Common myeloid progenitor, CD34-positive (primary cell): ENCODE data around the gene TM4SF4. TPM values are rescaled to one million over a fixed set of nuclear protein-coding genes. Genes with fewer than 3 reads are reported as not detected.

Source experiments
- CTCF ChIA-PET: fragments of 350-600 bp; sonication (Branson Sonifier 250); formaldehyde crosslinking; loops from one replicate; lab custom pipeline; 2021; ENCODE audit warnings: antibody characterized with exemption; lab: Charles Lee
- POLR2A ChIA-PET: fragments of 350-600 bp; sonication (Branson Sonifier 250); formaldehyde crosslinking; loops from one replicate; lab custom pipeline; 2021; ENCODE audit warnings: antibody characterized with exemption; lab: Charles Lee
- DNase-seq, 3 donors: peaks; one replicate each; pipeline versions ENCODE4 v3.0.0 to v3.0.0-alpha.2; 2013
- H3K27ac ChIP-seq, 2 experiments: 1 replicate in 1 of 2; 2 replicates in 1 of 2; pipeline ENCODE4 v1.7.0; 2013; ENCODE audit warnings: inconsistent platforms in 2 of 2, low read length in 2 of 2, mild to moderate bottlenecking in 2 of 2, low read depth in 1 of 2, moderate library complexity in 1 of 2; ENCODE audit not compliant: severe bottlenecking in 2 of 2, insufficient read depth in 1 of 2, poor library complexity in 1 of 2
- H3K27me3 ChIP-seq, 5 experiments: replicated peaks in 2 of 5; 1 replicate in 3 of 5; 2 replicates in 2 of 5; pipeline versions ENCODE4 v1.6.1 to v1.7.0; 2013; ENCODE audit warnings: low read length in 4 of 5, mild to moderate bottlenecking in 2 of 5, moderate library complexity in 2 of 5, inconsistent platforms in 1 of 5; ENCODE audit not compliant: insufficient read depth in 5 of 5, control insufficient read depth in 4 of 5
- H3K36me3 ChIP-seq, 4 experiments: 1 replicate in 2 of 4; 2 replicates in 2 of 4; pipeline versions ENCODE4 v1.6.1 to v1.7.0; 2013; ENCODE audit warnings: low read length in 3 of 4, control low read depth in 1 of 4, mild to moderate bottlenecking in 1 of 4; ENCODE audit not compliant: control insufficient read depth in 4 of 4, insufficient read depth in 4 of 4
- H3K4me1 ChIP-seq, 4 experiments: 1 replicate in 3 of 4; 2 replicates in 1 of 4; pipeline versions ENCODE4 v1.6.1 to v1.7.1; 2013; ENCODE audit warnings: low read length in 3 of 4, mild to moderate bottlenecking in 3 of 4, control low read depth in 1 of 4, inconsistent platforms in 1 of 4, moderate library complexity in 1 of 4; ENCODE audit not compliant: control insufficient read depth in 4 of 4, insufficient read depth in 4 of 4; ENCODE audit errors: control extremely low read depth in 1 of 4
- H3K4me3 ChIP-seq, 7 experiments: 1 replicate in 4 of 7; 2 replicates in 3 of 7; pipeline versions ENCODE4 v1.5.1 to v1.7.0; 2013; ENCODE audit warnings: mild to moderate bottlenecking in 7 of 7, low read length in 6 of 7, moderate library complexity in 6 of 7, inconsistent platforms in 2 of 7, low read depth in 2 of 7, control low read depth in 1 of 7; ENCODE audit not compliant: insufficient read depth in 4 of 7, control insufficient read depth in 1 of 7; ENCODE audit errors: extremely low read depth in 1 of 7
- H3K9me3 ChIP-seq, 5 experiments: 1 replicate in 4 of 5; 2 replicates in 1 of 5; pipeline versions ENCODE4 v1.6.1 to v1.7.1; 2013; ENCODE audit warnings: low read length in 4 of 5, mild to moderate bottlenecking in 2 of 5, inconsistent platforms in 1 of 5, low read depth in 1 of 5, moderate library complexity in 1 of 5; ENCODE audit not compliant: control insufficient read depth in 4 of 5, insufficient read depth in 2 of 5; ENCODE audit errors: control extremely low read depth in 1 of 5
- WGBS: methylation state at CpG from one replicate; pipeline ENCODE4 v1.1.5; 2013; ENCODE audit not compliant: insufficient coverage; 5-methylcytosine and 5-hydroxymethylcytosine counted together
- polyA plus RNA-seq: library from polyadenylated mRNA; unstranded; fragments of 120-200 nt; gene quantifications from one replicate; pipeline ENCODE4 v1.2.1, GENCODE V29; 2013

TM4SF4 gene
- polyA plus RNA-seq: not detected

- no peaks in the 10 kb centered on the region for H3K27me3 ChIP-seq
- ChIA-PET POLR2A (no interaction called here), CTCF (interaction anchor here (0.9 to 2.0 kb wide), 4 partner anchors 12 to 121 kb away, joined by 3 to 9 read pairs (median 4); no protein-coding TSS in a partner anchor)
- WGBS: 96% methylated on average over 5 of the region's 5 CpGs
- no peak for DNase-seq
- no peak within 1 kb of the TSS for H3K27ac ChIP-seq
- H3K36me3 ChIP-seq: no peaks in the 10 kb centered on the region
- H3K9me3 ChIP-seq: no peaks in the 10 kb centered on the region
- no peak within 1 kb of the TSS for H3K4me3 ChIP-seq
- peaks cover 0 to 12% (median 2%) of the 10 kb centered on the region in 4 experiments for H3K4me1 ChIP-seq
Measured at GRCh38 chr3:149474250-149474817, at the start of gene TM4SF4. TM4SF4 (plus strand) TSS chr3:149474697; CDS start chr3:149474878, 181 bp downstream.

- WGBS: no CpG with 5 or more reads among the region's 2 CpGs
- H3K27me3 ChIP-seq: no peaks in the 10 kb centered on the region
- ChIA-PET CTCF (interaction anchor here (1.3 kb wide), 1 partner anchor 9 kb away, joined by 3 read pairs; no protein-coding TSS in a partner anchor), POLR2A (no interaction called here)
- H3K4me1 ChIP-seq: no peaks in the 10 kb centered on the region
- H3K4me3 ChIP-seq: no peak overlapping the region
- no peaks in the 10 kb centered on the region for H3K36me3 ChIP-seq
- no peak overlapping the region for H3K27ac ChIP-seq
- no peaks in the 10 kb centered on the region for H3K9me3 ChIP-seq
- DNase-seq: no peak
Measured at GRCh38 chr3:149424918-149425317, 49.6 kb upstream of the TM4SF4 start.

- Histone ChIP-seq H3K27me3 (no peaks in the 10 kb centered on the region), H3K9me3 (no peaks in the 10 kb centered on the region), H3K4me3 (no peak overlapping the region), H3K27ac (no peak overlapping the region), H3K4me1 (no peaks in the 10 kb centered on the region), H3K36me3 (no peaks in the 10 kb centered on the region)
- no peak for DNase-seq
- ChIA-PET CTCF (interaction anchor here (1.6 kb wide), 1 partner anchor 25 kb away, joined by 5 read pairs; no protein-coding TSS in a partner anchor), POLR2A (no interaction called here)
- WGBS: 94% methylated on average over 2 of the region's 2 CpGs
Measured at GRCh38 chr3:149426325-149426724, 48.2 kb upstream of the TM4SF4 start.

GRCh38 chr3:149428087-149428486 lies 46.4 kb upstream of the TM4SF4 start:
- Histone ChIP-seq H3K4me1 (no peaks in the 10 kb centered on the region), H3K4me3 (no peak overlapping the region), H3K27ac (no peak overlapping the region), H3K9me3 (no peaks in the 10 kb centered on the region), H3K27me3 (no peaks in the 10 kb centered on the region), H3K36me3 (no peaks in the 10 kb centered on the region)
- ChIA-PET CTCF (interaction anchor here (1.6 kb wide), 1 partner anchor 27 kb away, joined by 5 read pairs; no protein-coding TSS in a partner anchor), POLR2A (no interaction called here)
- 100% methylated on average over 1 of the region's 2 CpGs for WGBS
- no peak for DNase-seq

- 60% methylated on average over 1 of the region's 1 CpG for WGBS
- Histone ChIP-seq H3K27me3 (no peaks in the 10 kb centered on the region), H3K36me3 (no peaks in the 10 kb centered on the region), H3K9me3 (no peaks in the 10 kb centered on the region), H3K4me1 (no peaks in the 10 kb centered on the region), H3K27ac (no peak overlapping the region), H3K4me3 (no peak overlapping the region)
- ChIA-PET CTCF (no interaction called here), POLR2A (no interaction called here)
- no peak for DNase-seq
Measured at GRCh38 chr3:149430216-149430615, 44.3 kb upstream of the TM4SF4 start.

- no peaks in the 10 kb centered on the region for H3K4me1 ChIP-seq
- 100% methylated on average over 1 of the region's 2 CpGs for WGBS
- H3K27me3 ChIP-seq: no peaks in the 10 kb centered on the region
- H3K4me3 ChIP-seq: no peak overlapping the region
- H3K36me3 ChIP-seq: no peaks in the 10 kb centered on the region
- DNase-seq: no peak
- POLR2A ChIA-PET: no interaction called here
- no peaks in the 10 kb centered on the region for H3K9me3 ChIP-seq
- H3K27ac ChIP-seq: no peak overlapping the region
- CTCF ChIA-PET: interaction anchor here (0.6 kb wide), 1 partner anchor 17 kb away, joined by 3 read pairs; no protein-coding TSS in a partner anchor
Measured at GRCh38 chr3:149432149-149432548, 42.3 kb upstream of the TM4SF4 start.

GRCh38 chr3:149435996-149436885 lies 38.3 kb upstream of the TM4SF4 start:
- Histone ChIP-seq H3K4me1 (no peaks in the 10 kb centered on the region), H3K4me3 (no peak overlapping the region), H3K36me3 (no peaks in the 10 kb centered on the region), H3K9me3 (no peaks in the 10 kb centered on the region), H3K27me3 (no peaks in the 10 kb centered on the region), H3K27ac (no peak overlapping the region)
- CTCF ChIA-PET: no interaction called here
- POLR2A ChIA-PET: no interaction called here
- DNase-seq: peak in 1 of 3 donors; percentile 21
- WGBS: 100% methylated on average over 5 of the region's 6 CpGs
